Effector memory CD4-positive, alpha-beta T cell (primary cell): ENCODE results near the gene GREB1L.

Experiments used
- DNase-seq, 3 donors: peaks; one replicate each; pipeline ENCODE4 v3.0.0-alpha.2; 2020
- H3K27ac ChIP-seq: 2 replicates; pipeline ENCODE4 v1.7.0; 2013; ENCODE audit warnings: mild to moderate bottlenecking, low read length, moderate library complexity; ENCODE audit not compliant: insufficient read depth, poor library complexity, severe bottlenecking
- H3K27me3 ChIP-seq: replicated peaks from 2 replicates; pipeline ENCODE4 v1.7.0; 2013; ENCODE audit warnings: mild to moderate bottlenecking, low read length; ENCODE audit not compliant: insufficient read depth, control insufficient read depth, poor library complexity, severe bottlenecking
- H3K36me3 ChIP-seq: 2 replicates; pipeline ENCODE4 v1.7.0; 2013; ENCODE audit warnings: mild to moderate bottlenecking, low read length, moderate library complexity; ENCODE audit not compliant: control insufficient read depth, insufficient read depth
- H3K4me1 ChIP-seq: 2 replicates; pipeline ENCODE4 v1.7.0; 2013; ENCODE audit warnings: low read length, mild to moderate bottlenecking; ENCODE audit not compliant: control insufficient read depth, insufficient read depth, poor library complexity, severe bottlenecking
- H3K4me3 ChIP-seq: 2 replicates; pipeline ENCODE4 v1.7.0; 2013; ENCODE audit warnings: low read length, low read depth, mild to moderate bottlenecking; ENCODE audit not compliant: insufficient read depth, poor library complexity, severe bottlenecking
- H3K9me3 ChIP-seq: 2 replicates; pipeline ENCODE4 v1.7.0; 2013; ENCODE audit warnings: mild to moderate bottlenecking, low read length, moderate library complexity; ENCODE audit not compliant: control insufficient read depth

Gene GREB1L

DNA sequence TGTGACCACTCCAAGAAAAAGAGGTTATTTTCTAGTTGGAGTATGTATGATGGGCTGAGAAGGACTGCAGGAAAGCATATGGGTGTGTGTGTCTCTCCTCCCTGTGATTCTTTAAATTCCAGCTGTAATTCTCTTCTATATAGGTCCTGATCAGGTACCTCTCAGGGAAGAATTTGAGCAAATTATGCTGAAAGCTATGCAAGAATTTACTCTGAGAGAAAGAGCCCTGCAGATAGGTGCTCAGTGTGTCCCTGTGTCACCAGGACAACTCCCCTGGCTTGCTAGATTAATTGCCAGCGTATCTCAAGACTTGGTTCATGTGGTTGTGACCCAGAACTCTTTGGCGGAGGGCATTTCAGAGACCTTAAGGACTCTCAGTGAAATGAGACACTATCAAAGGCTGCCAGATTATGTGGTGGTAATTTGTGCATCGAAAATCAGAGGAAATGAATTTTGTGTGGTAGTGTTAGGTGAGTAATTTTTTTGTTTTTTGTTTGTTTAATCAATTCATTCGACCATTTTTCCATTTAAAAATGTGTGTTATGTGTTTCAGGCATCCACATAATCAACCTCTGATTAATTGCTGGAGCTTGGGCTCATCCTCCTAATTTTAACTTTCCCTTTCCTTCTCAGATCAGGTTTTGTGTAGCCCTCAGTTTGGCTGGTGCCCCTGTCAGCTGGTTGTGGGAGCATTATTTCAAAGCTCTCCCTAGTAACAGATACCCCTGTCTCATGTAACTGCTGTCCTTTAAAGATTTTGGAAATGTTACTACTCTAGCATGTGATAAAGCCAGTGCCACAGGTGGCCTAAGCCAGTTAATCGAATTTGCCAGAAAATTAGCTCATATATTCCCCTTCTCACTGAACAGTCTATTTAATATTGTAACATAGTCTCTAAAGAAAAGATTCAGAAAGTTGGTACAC, 207.6 kb downstream of the GREB1L start:
- Histone ChIP-seq H3K27me3 (peaks cover 3% of the 10 kb centered on the region), H3K4me3 (no peak overlapping the region), H3K4me1 (no peaks in the 10 kb centered on the region), H3K27ac (no peak overlapping the region), H3K36me3 (no peaks in the 10 kb centered on the region), H3K9me3 (no peaks in the 10 kb centered on the region)
- no peak for DNase-seq

DNA sequence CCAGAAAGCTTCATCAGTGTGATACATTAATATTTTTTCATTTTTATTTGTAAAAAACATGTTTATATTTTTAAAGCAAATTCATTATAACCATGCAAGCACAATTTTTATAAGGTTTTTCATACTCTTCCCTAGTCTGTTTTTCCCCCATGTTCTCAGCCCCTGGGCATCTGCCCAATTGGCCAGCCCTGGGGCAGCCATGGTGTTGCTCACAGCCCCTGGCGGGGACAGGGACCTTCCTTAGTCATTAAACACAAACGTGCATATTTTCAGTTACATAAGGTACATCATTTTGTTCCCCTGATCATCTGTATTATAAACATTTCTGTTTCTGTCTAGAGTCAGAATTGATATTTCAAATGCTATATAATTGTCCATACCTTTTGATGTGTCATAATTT, 208.5 kb downstream of the GREB1L start:
- no peaks in the 10 kb centered on the region for H3K36me3 ChIP-seq
- H3K4me3 ChIP-seq: no peak overlapping the region
- H3K9me3 ChIP-seq: no peaks in the 10 kb centered on the region
- H3K27ac ChIP-seq: no peak overlapping the region
- peaks cover 3% of the 10 kb centered on the region for H3K27me3 ChIP-seq
- no peaks in the 10 kb centered on the region for H3K4me1 ChIP-seq
- DNase-seq: no peak

DNA sequence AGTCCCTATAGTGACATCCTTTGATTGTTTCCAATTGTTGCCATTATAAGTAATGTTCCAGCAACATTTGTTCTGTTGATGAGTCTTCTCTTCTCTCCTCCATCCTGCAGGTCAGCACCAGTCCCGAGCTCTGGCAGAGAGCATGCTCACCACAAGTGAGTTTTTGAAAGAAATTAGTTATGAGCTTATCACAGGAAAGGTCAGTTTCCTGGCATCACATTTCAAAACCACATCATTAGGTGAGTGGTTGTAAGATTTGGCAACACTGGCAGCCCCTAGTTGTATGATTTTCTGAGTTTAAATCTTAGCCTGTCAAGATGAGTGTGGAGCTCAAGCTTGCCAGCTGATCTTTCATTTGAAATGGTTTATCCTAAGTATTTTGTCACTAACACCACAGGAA, 208.9 kb downstream of the GREB1L start:
- H3K9me3 ChIP-seq: no peaks in the 10 kb centered on the region
- H3K4me1 ChIP-seq: no peaks in the 10 kb centered on the region
- DNase-seq: no peak
- peaks cover 3% of the 10 kb centered on the region for H3K27me3 ChIP-seq
- no peaks in the 10 kb centered on the region for H3K36me3 ChIP-seq
- no peak overlapping the region for H3K27ac ChIP-seq
- H3K4me3 ChIP-seq: no peak overlapping the region

DNA sequence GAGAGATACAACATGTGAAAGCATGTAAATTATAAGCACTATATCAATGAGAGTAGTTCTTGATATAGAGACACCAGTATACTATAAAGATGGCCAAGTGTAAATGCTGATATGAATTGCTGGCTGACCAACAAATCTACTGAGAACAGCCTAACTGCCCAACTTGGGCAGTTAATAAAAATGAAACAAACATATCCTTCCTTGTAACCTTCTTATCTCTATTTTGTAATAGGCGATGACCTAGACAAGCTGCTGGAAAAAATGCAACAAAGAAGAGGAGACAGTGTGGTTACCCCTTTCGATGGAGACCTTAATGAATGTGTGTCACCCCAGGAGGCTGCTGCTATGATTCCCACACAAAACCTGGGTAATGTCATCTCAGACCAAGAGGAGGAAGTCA, 209.8 kb downstream of the GREB1L start:
- no peak overlapping the region for H3K4me3 ChIP-seq
- H3K4me1 ChIP-seq: no peaks in the 10 kb centered on the region
- H3K27me3 ChIP-seq: peaks cover 3% of the 10 kb centered on the region
- DNase-seq: no peak
- H3K27ac ChIP-seq: no peak overlapping the region
- no peaks in the 10 kb centered on the region for H3K36me3 ChIP-seq
- no peaks in the 10 kb centered on the region for H3K9me3 ChIP-seq

DNA sequence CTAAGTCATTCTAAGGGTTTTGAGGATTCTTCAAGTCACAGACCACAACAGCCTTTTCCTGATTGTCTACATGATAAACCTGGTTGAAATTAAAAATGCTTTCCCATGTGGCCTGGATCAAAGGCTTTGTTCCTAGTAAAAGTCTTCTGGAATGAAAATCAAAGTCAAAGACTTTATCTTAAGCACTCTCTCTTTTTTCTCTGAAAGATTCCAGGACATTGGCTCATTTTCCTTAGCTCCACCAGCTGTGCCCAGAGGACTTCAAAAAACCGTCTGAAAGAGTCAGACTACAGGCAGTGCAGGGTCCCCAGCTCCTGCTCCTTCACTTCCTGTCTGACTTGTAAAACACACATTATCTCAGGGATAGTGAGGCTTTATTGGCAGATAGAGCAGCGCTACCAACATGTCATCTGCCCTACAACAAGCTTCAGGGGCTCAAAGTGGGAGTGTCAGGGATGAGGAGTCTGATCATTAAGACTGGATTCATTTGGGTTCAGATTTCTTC, 210.3 kb downstream of the GREB1L start:
- Histone ChIP-seq H3K27me3 (peaks cover 3% of the 10 kb centered on the region), H3K36me3 (no peaks in the 10 kb centered on the region), H3K9me3 (no peaks in the 10 kb centered on the region), H3K27ac (no peak overlapping the region), H3K4me1 (no peaks in the 10 kb centered on the region), H3K4me3 (no peak overlapping the region)
- DNase-seq: no peak

DNA sequence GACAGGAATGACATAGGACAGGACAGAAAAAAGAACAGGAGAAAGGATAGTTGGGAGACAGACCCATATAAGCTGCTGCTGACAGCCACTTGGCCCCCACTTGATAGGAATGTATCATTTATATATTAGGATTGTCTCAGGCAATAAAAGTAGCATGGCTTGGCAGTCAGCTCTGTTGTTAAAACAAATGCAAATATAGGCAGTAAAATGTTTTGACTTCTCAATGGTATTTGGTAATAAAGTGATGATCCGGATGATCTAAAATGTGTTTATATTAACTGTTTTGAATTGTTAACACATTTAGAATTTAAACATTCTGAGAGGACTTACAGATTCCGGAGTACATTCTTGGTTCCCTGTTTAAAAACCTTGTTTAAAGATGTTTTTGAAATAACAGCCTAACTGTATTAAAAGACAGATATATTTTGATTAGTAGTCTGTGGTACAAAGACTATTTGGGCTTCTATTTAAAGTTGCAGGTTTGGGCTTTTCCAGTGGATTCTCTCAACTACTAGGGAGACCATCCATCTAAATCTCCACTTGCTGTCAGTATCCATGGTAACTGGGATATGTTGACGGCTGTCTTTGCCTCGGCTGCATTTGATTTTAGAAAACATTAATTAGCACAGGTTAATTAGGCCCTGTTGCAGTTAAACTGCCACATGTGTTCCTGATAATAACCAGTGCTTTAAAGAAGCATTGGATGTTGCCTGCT, 210.9 kb downstream of the GREB1L start:
- DNase-seq: no peak

DNA sequence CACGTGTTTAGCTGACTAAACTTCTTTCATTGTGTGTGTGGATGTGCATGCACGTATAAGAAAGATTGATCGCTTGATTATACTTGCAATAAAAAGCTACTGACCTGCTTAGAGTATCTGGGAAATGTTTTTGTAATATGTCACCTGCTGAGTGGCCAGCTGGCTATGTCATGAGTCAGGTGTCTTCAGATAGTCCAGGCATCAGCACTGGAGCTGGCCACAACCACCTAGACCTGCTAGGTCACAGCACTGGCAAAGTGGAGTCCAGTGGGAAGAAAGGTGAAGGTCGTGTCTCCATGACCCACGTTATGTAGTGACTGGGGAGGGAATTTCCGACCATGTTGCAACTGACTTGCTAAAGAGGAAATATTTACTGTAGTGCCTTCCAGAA, 211.5 kb downstream of the GREB1L start:
- H3K4me1 ChIP-seq: no peaks in the 10 kb centered on the region
- DNase-seq: no peak
- no peak overlapping the region for H3K27ac ChIP-seq
- no peak overlapping the region for H3K4me3 ChIP-seq
- H3K27me3 ChIP-seq: peaks cover 3% of the 10 kb centered on the region
- H3K36me3 ChIP-seq: no peaks in the 10 kb centered on the region
- H3K9me3 ChIP-seq: no peaks in the 10 kb centered on the region

More for the DNA sequence above, 210.9 kb downstream of the GREB1L start:
- H3K36me3 ChIP-seq: no peaks in the 10 kb centered on the region
- no peaks in the 10 kb centered on the region for H3K4me1 ChIP-seq
- H3K9me3 ChIP-seq: no peaks in the 10 kb centered on the region
- H3K27ac ChIP-seq: no peak overlapping the region
- peaks cover 3% of the 10 kb centered on the region for H3K27me3 ChIP-seq
- H3K4me3 ChIP-seq: no peak overlapping the region

DNA sequence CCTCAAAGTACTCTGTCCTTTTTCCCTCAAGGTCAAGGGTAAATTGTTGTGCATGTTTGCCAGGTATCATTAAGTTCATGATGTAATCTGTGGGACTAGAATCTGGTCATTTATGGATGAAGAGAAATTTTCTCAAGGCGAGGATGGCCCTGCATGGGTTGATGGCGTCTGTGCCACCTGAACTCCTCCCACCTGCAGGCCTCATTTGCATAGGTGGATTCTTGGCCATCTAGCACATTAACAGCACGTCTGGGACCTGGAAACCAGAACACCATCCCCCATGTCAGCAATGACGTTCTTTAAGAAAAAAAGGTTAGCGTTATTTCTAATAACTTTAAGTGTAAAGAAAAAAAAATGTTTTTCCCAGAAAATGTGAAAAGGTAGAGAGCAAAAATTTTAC, 212.7 kb downstream of the GREB1L start:
- H3K4me3 ChIP-seq: no peak overlapping the region
- no peaks in the 10 kb centered on the region for H3K36me3 ChIP-seq
- no peaks in the 10 kb centered on the region for H3K9me3 ChIP-seq
- no peaks in the 10 kb centered on the region for H3K4me1 ChIP-seq
- H3K27me3 ChIP-seq: peaks cover 3% of the 10 kb centered on the region
- no peak for DNase-seq
- no peak overlapping the region for H3K27ac ChIP-seq

DNA sequence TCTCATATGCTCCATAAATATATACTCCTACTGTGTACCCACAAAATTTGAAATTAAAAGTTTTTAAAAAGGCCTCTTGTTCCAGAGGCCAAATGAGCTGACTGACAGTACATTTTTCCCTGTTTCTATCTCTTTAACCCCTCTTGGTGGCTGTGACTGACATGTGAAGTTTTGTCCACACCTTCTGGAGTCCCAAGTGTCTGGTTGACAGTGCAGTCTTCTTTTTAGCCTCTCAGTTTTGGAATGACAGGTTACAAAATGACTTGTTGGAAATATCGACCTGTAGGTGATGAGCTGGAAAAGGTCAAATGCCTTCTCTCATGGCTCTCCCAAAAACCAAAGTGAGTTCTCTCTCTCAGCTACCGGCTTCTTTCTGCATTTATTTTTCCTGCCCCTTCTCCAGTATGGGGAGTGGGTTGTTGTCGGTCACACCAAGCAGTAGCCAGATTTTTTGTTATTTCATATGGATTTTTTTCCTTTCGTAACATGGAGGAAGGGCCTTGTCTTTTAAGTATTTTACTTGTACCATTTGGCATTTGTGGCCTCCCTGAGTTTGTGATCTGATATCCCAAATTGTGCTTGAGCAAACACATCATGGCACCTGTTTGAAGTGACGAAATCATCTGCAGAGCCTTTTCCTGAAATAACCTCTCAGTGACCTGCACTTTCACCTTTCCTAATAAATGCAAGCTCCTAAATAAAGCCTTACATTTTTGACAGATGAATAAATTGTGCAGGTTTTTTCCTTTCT, 214.6 kb downstream of the GREB1L start:
- Histone ChIP-seq H3K27me3 (peaks cover 3% of the 10 kb centered on the region), H3K9me3 (no peaks in the 10 kb centered on the region), H3K4me3 (no peak overlapping the region), H3K36me3 (no peaks in the 10 kb centered on the region), H3K27ac (no peak overlapping the region), H3K4me1 (no peaks in the 10 kb centered on the region)
- DNase-seq: no peak
